ENCODE measurements around the gene GABRG3. TPM values are rescaled to one million over a fixed set of nuclear protein-coding genes. Genes with fewer than 3 reads are reported as not detected.

Gene GABRG3
- total and polyA plus RNA-seq, 4 donors, result 0.02 to 0.19 TPM; not detected in 2

DNA sequence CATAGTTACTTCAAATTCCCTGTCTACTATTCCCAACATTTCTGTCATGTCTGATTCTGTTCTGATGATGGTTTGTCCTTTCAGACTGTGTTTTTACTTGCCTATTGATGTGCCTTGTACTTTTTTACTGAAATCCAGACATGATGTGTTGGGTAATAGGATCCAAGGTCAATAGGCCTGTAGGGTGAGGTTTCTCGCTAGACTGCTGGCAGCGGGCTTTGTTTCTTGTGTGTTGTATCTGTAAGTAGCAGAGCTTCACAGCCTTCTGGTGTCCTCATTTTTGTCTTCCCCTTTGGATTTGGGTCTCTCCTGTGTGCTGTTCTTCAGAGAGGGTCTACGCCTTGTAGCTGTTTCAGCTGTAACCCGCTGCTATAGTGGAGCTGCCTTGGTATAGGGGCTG, 140.3 kb downstream of the GABRG3 start:
- H3K9ac ChIP-seq (ENCODE audit: low read depth in 1 of 2, low read length in 2 of 2), result no peak overlapping the region
- H3K27me3 ChIP-seq (ENCODE audit: control insufficient read depth in 4 of 4, insufficient read depth in 4 of 4, low read length in 3 of 4), result no peaks in the 10 kb centered on the region
- H3K4me1 ChIP-seq (ENCODE audit: control insufficient read depth in 4 of 4, insufficient read depth in 4 of 4, low read length in 3 of 4), result no peaks in the 10 kb centered on the region
- no peaks in the 10 kb centered on the region for H3K36me3 ChIP-seq (ENCODE audit: control insufficient read depth in 4 of 4, insufficient read depth in 3 of 4, low read depth in 1 of 4, low read length in 3 of 4)
- H3K9me3 ChIP-seq (ENCODE audit: control insufficient read depth in 4 of 4, low read length in 3 of 4), result no peaks in the 10 kb centered on the region
- WGBS, result 76% methylated on average over 4 of the region's 4 CpGs
- H3K27ac ChIP-seq (ENCODE audit: low read depth in 1 of 2, low read length in 2 of 2), result no peak overlapping the region
- H3K4me3 ChIP-seq (ENCODE audit: low read depth in 1 of 3, low read length in 3 of 3), result no peak overlapping the region
- TF ChIP-seq TAF1 (conservative IDR thresholded peaks at IDR 0.05) (no peak), FOXA2 (IDR thresholded peaks at IDR 0.05) (no peak), JUND (IDR thresholded peaks at IDR 0.05) (no peak), EGR1 (IDR thresholded peaks at IDR 0.05; ENCODE audit: low read depth in 2 of 2) (no peak), NR2F2 (IDR thresholded peaks at IDR 0.05) (no peak), FOXA1 (IDR thresholded peaks at IDR 0.05) (no peak), YY1 (IDR thresholded peaks at IDR 0.05) (no peak)
- TF ChIP-seq, protein P1, sequence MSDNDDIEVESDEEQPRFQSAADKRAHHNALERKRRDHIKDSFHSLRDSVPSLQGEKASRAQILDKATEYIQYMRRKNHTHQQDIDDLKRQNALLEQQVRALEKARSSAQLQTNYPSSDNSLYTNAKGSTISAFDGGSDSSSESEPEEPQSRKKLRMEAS (IDR thresholded peaks at IDR 0.05), result no peak
- TF ChIP-seq, protein P2, sequence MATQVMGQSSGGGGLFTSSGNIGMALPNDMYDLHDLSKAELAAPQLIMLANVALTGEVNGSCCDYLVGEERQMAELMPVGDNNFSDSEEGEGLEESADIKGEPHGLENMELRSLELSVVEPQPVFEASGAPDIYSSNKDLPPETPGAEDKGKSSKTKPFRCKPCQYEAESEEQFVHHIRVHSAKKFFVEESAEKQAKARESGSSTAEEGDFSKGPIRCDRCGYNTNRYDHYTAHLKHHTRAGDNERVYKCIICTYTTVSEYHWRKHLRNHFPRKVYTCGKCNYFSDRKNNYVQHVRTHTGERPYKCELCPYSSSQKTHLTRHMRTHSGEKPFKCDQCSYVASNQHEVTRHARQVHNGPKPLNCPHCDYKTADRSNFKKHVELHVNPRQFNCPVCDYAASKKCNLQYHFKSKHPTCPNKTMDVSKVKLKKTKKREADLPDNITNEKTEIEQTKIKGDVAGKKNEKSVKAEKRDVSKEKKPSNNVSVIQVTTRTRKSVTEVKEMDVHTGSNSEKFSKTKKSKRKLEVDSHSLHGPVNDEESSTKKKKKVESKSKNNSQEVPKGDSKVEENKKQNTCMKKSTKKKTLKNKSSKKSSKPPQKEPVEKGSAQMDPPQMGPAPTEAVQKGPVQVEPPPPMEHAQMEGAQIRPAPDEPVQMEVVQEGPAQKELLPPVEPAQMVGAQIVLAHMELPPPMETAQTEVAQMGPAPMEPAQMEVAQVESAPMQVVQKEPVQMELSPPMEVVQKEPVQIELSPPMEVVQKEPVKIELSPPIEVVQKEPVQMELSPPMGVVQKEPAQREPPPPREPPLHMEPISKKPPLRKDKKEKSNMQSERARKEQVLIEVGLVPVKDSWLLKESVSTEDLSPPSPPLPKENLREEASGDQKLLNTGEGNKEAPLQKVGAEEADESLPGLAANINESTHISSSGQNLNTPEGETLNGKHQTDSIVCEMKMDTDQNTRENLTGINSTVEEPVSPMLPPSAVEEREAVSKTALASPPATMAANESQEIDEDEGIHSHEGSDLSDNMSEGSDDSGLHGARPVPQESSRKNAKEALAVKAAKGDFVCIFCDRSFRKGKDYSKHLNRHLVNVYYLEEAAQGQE (IDR thresholded peaks at IDR 0.05), result no peak
- no peak for DNase-seq (ENCODE audit: low spot score)

DNA sequence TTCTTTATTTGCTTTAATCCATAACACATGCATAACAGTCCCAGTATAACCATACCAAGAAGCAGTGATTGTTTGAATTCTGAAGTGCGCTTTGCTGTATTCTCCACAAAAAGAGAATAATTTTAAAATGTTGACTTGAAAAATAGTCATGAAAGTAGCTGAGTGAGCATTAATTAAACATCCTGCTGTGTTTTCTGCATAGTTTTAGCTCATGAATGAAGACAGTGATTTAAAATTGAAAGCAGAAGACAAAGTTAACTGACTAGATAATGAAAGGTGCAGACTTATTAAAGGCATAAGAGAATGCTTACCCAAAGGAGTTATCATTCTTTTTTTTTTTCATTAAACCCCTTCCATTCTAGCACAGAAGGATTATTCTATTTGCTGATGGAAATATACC, 143.5 kb downstream of the GABRG3 start:
- no peaks in the 10 kb centered on the region for H3K27me3 ChIP-seq (ENCODE audit: control insufficient read depth in 4 of 4, insufficient read depth in 4 of 4, low read length in 3 of 4)
- H3K4me3 ChIP-seq (ENCODE audit: low read depth in 1 of 3, low read length in 3 of 3), result no peak overlapping the region
- H3K4me1 ChIP-seq (ENCODE audit: control insufficient read depth in 4 of 4, insufficient read depth in 4 of 4, low read length in 3 of 4), result no peaks in the 10 kb centered on the region
- no peak for TF ChIP-seq FOXA2 (IDR thresholded peaks at IDR 0.05)
- no peak for TF ChIP-seq RAD21 (IDR thresholded peaks at IDR 0.05)
- TF ChIP-seq RXRA (IDR thresholded peaks at IDR 0.05), result no peak
- TF ChIP-seq, protein P3, sequence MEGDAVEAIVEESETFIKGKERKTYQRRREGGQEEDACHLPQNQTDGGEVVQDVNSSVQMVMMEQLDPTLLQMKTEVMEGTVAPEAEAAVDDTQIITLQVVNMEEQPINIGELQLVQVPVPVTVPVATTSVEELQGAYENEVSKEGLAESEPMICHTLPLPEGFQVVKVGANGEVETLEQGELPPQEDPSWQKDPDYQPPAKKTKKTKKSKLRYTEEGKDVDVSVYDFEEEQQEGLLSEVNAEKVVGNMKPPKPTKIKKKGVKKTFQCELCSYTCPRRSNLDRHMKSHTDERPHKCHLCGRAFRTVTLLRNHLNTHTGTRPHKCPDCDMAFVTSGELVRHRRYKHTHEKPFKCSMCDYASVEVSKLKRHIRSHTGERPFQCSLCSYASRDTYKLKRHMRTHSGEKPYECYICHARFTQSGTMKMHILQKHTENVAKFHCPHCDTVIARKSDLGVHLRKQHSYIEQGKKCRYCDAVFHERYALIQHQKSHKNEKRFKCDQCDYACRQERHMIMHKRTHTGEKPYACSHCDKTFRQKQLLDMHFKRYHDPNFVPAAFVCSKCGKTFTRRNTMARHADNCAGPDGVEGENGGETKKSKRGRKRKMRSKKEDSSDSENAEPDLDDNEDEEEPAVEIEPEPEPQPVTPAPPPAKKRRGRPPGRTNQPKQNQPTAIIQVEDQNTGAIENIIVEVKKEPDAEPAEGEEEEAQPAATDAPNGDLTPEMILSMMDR (IDR thresholded peaks at IDR 0.05; ENCODE audit: low read depth, low read length, missing input control), result no peak
- TF ChIP-seq, protein P2 (IDR thresholded peaks at IDR 0.05), result no peak
- no peak for TF ChIP-seq FOXA1 (IDR thresholded peaks at IDR 0.05)
- TF ChIP-seq HNF4G (IDR thresholded peaks at IDR 0.05), result no peak
- TF ChIP-seq, protein P4, sequence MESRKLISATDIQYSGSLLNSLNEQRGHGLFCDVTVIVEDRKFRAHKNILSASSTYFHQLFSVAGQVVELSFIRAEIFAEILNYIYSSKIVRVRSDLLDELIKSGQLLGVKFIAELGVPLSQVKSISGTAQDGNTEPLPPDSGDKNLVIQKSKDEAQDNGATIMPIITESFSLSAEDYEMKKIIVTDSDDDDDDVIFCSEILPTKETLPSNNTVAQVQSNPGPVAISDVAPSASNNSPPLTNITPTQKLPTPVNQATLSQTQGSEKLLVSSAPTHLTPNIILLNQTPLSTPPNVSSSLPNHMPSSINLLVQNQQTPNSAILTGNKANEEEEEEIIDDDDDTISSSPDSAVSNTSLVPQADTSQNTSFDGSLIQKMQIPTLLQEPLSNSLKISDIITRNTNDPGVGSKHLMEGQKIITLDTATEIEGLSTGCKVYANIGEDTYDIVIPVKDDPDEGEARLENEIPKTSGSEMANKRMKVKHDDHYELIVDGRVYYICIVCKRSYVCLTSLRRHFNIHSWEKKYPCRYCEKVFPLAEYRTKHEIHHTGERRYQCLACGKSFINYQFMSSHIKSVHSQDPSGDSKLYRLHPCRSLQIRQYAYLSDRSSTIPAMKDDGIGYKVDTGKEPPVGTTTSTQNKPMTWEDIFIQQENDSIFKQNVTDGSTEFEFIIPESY (IDR thresholded peaks at IDR 0.05), result no peak
- no peak for TF ChIP-seq GABPA (IDR thresholded peaks at IDR 0.05 in 1 of 2, conservative IDR thresholded peaks at IDR 0.05 in 1 of 2)
- no peak for DNase-seq (ENCODE audit: low spot score)
- no peaks in the 10 kb centered on the region for H3K9me3 ChIP-seq (ENCODE audit: control insufficient read depth in 4 of 4, low read length in 3 of 4)
- no peak overlapping the region for H3K9ac ChIP-seq (ENCODE audit: low read depth in 1 of 2, low read length in 2 of 2)
- no peaks in the 10 kb centered on the region for H3K36me3 ChIP-seq (ENCODE audit: control insufficient read depth in 4 of 4, insufficient read depth in 3 of 4, low read depth in 1 of 4, low read length in 3 of 4)
- H3K27ac ChIP-seq (ENCODE audit: low read depth in 1 of 2, low read length in 2 of 2), result no peak overlapping the region
- WGBS, result 94% methylated on average over 1 of the region's 1 CpG

Data from liver (tissue), 9 donors.